Measurements from ENCODE around the gene TBK1. TPM values are rescaled to one million over a fixed set of nuclear protein-coding genes. Genes with fewer than 3 reads are reported as not detected.

The TBK1 gene
- polyA plus RNA-seq, 4 donors: 12.3 to 27.1 (median 22.9) TPM

- DNase-seq: peak in 1 of 2 donors; percentile 9
- Histone ChIP-seq H3K27me3 (ENCODE audit: control insufficient read depth in 3 of 3, insufficient read depth in 3 of 3, low read length in 3 of 3) (no peaks in the 10 kb centered on the region), H3K36me3 (ENCODE audit: control insufficient read depth in 3 of 3, insufficient read depth in 2 of 3, low read depth in 1 of 3, low read length in 3 of 3) (peaks cover 5 to 24% (median 17%) of the 10 kb centered on the region in 3 donors), H3K4me1 (ENCODE audit: control insufficient read depth in 3 of 3, insufficient read depth in 2 of 3, low read depth in 1 of 3, low read length in 2 of 3) (no peaks in the 10 kb centered on the region), H3K27ac (ENCODE audit: low read depth in 1 of 3, low read length in 2 of 3) (no peak overlapping the region), H3K4me3 (ENCODE audit: low read depth in 1 of 3, low read length in 3 of 3) (no peak overlapping the region), H3K9me3 (ENCODE audit: control insufficient read depth in 2 of 2, insufficient read depth in 1 of 2, low read depth in 1 of 2, low read length in 1 of 2) (no peaks in the 10 kb centered on the region)
- 65 to 81% (median 74%) methylated on average over 2 of the region's 2 CpGs for WGBS, 3 donors
- FAIRE-seq: no peak
Measured at GRCh38 chr12:64413884-64414283, 38.0 kb upstream of the TBK1 start.

GRCh38 chr12:64418209-64418608 is 33.7 kb upstream of the TBK1 start:
- no peaks in the 10 kb centered on the region for H3K9me3 ChIP-seq (ENCODE audit: control insufficient read depth in 2 of 2, insufficient read depth in 1 of 2, low read depth in 1 of 2, low read length in 1 of 2)
- no peak for FAIRE-seq
- H3K36me3 ChIP-seq (ENCODE audit: control insufficient read depth in 3 of 3, insufficient read depth in 2 of 3, low read depth in 1 of 3, low read length in 3 of 3): peaks cover 8 to 31% (median 12%) of the 10 kb centered on the region in 3 donors
- H3K27ac ChIP-seq (ENCODE audit: low read depth in 1 of 3, low read length in 2 of 3): no peak overlapping the region
- no peak overlapping the region for H3K4me3 ChIP-seq (ENCODE audit: low read depth in 1 of 3, low read length in 3 of 3)
- H3K27me3 ChIP-seq (ENCODE audit: control insufficient read depth in 3 of 3, insufficient read depth in 3 of 3, low read length in 3 of 3): no peaks in the 10 kb centered on the region
- no peaks in the 10 kb centered on the region for H3K4me1 ChIP-seq (ENCODE audit: control insufficient read depth in 3 of 3, insufficient read depth in 2 of 3, low read depth in 1 of 3, low read length in 2 of 3)
- DNase-seq: no peak

GRCh38 chr12:64419696-64420095 is 32.2 kb upstream of the TBK1 start:
- no peaks in the 10 kb centered on the region for H3K9me3 ChIP-seq (ENCODE audit: control insufficient read depth in 2 of 2, insufficient read depth in 1 of 2, low read depth in 1 of 2, low read length in 1 of 2)
- H3K4me3 ChIP-seq (ENCODE audit: low read depth in 1 of 3, low read length in 3 of 3): no peak overlapping the region
- 86 to 92% (median 88%) methylated on average over 3 of the region's 3 CpGs for WGBS, 3 donors
- H3K27ac ChIP-seq (ENCODE audit: low read depth in 1 of 3, low read length in 2 of 3): no peak overlapping the region
- H3K36me3 ChIP-seq (ENCODE audit: control insufficient read depth in 3 of 3, insufficient read depth in 2 of 3, low read depth in 1 of 3, low read length in 3 of 3): peaks cover 8 to 36% (median 14%) of the 10 kb centered on the region in 3 donors
- DNase-seq (no peak), FAIRE-seq (no peak)
- no peaks in the 10 kb centered on the region for H3K4me1 ChIP-seq (ENCODE audit: control insufficient read depth in 3 of 3, insufficient read depth in 2 of 3, low read depth in 1 of 3, low read length in 2 of 3)
- H3K27me3 ChIP-seq (ENCODE audit: control insufficient read depth in 3 of 3, insufficient read depth in 3 of 3, low read length in 3 of 3): no peaks in the 10 kb centered on the region

- WGBS, 3 donors: 13 to 30% (median 27%) methylated on average over 1 of the region's 1 CpG
- H3K36me3 ChIP-seq (ENCODE audit: control insufficient read depth in 3 of 3, insufficient read depth in 2 of 3, low read depth in 1 of 3, low read length in 3 of 3): peaks cover 19 to 34% (median 20%) of the 10 kb centered on the region in 3 donors
- H3K9me3 ChIP-seq (ENCODE audit: control insufficient read depth in 2 of 2, insufficient read depth in 1 of 2, low read depth in 1 of 2, low read length in 1 of 2): no peaks in the 10 kb centered on the region
- no peak overlapping the region for H3K27ac ChIP-seq (ENCODE audit: low read depth in 1 of 3, low read length in 2 of 3)
- no peak for FAIRE-seq
- no peak for DNase-seq
- H3K4me1 ChIP-seq (ENCODE audit: control insufficient read depth in 3 of 3, insufficient read depth in 2 of 3, low read depth in 1 of 3, low read length in 2 of 3): no peaks in the 10 kb centered on the region
- no peaks in the 10 kb centered on the region for H3K27me3 ChIP-seq (ENCODE audit: control insufficient read depth in 3 of 3, insufficient read depth in 3 of 3, low read length in 3 of 3)
- no peak overlapping the region for H3K4me3 ChIP-seq (ENCODE audit: low read depth in 1 of 3, low read length in 3 of 3)
Measured at GRCh38 chr12:64427988-64428387, 23.9 kb upstream of the TBK1 start.

GRCh38 chr12:64428956-64429355 is 23.0 kb upstream of the TBK1 start:
- Histone ChIP-seq H3K27me3 (ENCODE audit: control insufficient read depth in 3 of 3, insufficient read depth in 3 of 3, low read length in 3 of 3) (no peaks in the 10 kb centered on the region), H3K4me1 (ENCODE audit: control insufficient read depth in 3 of 3, insufficient read depth in 2 of 3, low read depth in 1 of 3, low read length in 2 of 3) (no peaks in the 10 kb centered on the region), H3K27ac (ENCODE audit: low read depth in 1 of 3, low read length in 2 of 3) (no peak overlapping the region), H3K4me3 (ENCODE audit: low read depth in 1 of 3, low read length in 3 of 3) (no peak overlapping the region), H3K36me3 (ENCODE audit: control insufficient read depth in 3 of 3, insufficient read depth in 2 of 3, low read depth in 1 of 3, low read length in 3 of 3) (peaks cover 22 to 31% (median 22%) of the 10 kb centered on the region in 3 donors), H3K9me3 (ENCODE audit: control insufficient read depth in 2 of 2, insufficient read depth in 1 of 2, low read depth in 1 of 2, low read length in 1 of 2) (no peaks in the 10 kb centered on the region)
- DNase-seq: no peak
- WGBS, 3 donors: 94 to 98% (median 96%) methylated on average over 4 of the region's 4 CpGs
- no peak for FAIRE-seq

- Histone ChIP-seq H3K4me3 (ENCODE audit: low read depth in 1 of 3, low read length in 3 of 3) (no peak overlapping the region), H3K27me3 (ENCODE audit: control insufficient read depth in 3 of 3, insufficient read depth in 3 of 3, low read length in 3 of 3) (no peaks in the 10 kb centered on the region), H3K4me1 (ENCODE audit: control insufficient read depth in 3 of 3, insufficient read depth in 2 of 3, low read depth in 1 of 3, low read length in 2 of 3) (no peaks in the 10 kb centered on the region), H3K27ac (ENCODE audit: low read depth in 1 of 3, low read length in 2 of 3) (no peak overlapping the region), H3K36me3 (ENCODE audit: control insufficient read depth in 3 of 3, insufficient read depth in 2 of 3, low read depth in 1 of 3, low read length in 3 of 3) (peaks cover 17 to 31% (median 21%) of the 10 kb centered on the region in 3 donors), H3K9me3 (ENCODE audit: control insufficient read depth in 2 of 2, insufficient read depth in 1 of 2, low read depth in 1 of 2, low read length in 1 of 2) (no peaks in the 10 kb centered on the region)
- no peak for DNase-seq
- 86 to 88% (median 87%) methylated on average over 2 of the region's 2 CpGs for WGBS, 3 donors
- no peak for FAIRE-seq
Measured at GRCh38 chr12:64430886-64431285, 21.0 kb upstream of the TBK1 start.

GRCh38 chr12:64431791-64432190 is 20.1 kb upstream of the TBK1 start:
- Histone ChIP-seq H3K9me3 (ENCODE audit: control insufficient read depth in 2 of 2, insufficient read depth in 1 of 2, low read depth in 1 of 2, low read length in 1 of 2) (no peaks in the 10 kb centered on the region), H3K36me3 (ENCODE audit: control insufficient read depth in 3 of 3, insufficient read depth in 2 of 3, low read depth in 1 of 3, low read length in 3 of 3) (peaks cover 15 to 36% (median 23%) of the 10 kb centered on the region in 3 donors)
- 91 to 94% (median 91%) methylated on average over 4 of the region's 4 CpGs for WGBS, 3 donors

GRCh38 chr12:64433915-64434314 is 18.0 kb upstream of the TBK1 start:
- no peak for DNase-seq
- no peak overlapping the region for H3K27ac ChIP-seq (ENCODE audit: low read depth in 1 of 3, low read length in 2 of 3)
- 92 to 96% (median 95%) methylated on average over 5 of the region's 5 CpGs for WGBS, 3 donors
- no peaks in the 10 kb centered on the region for H3K27me3 ChIP-seq (ENCODE audit: control insufficient read depth in 3 of 3, insufficient read depth in 3 of 3, low read length in 3 of 3)
- H3K9me3 ChIP-seq (ENCODE audit: control insufficient read depth in 2 of 2, insufficient read depth in 1 of 2, low read depth in 1 of 2, low read length in 1 of 2): no peaks in the 10 kb centered on the region
- no peak for FAIRE-seq
- no peak overlapping the region for H3K4me3 ChIP-seq (ENCODE audit: low read depth in 1 of 3, low read length in 3 of 3)
- no peaks in the 10 kb centered on the region for H3K4me1 ChIP-seq (ENCODE audit: control insufficient read depth in 3 of 3, insufficient read depth in 2 of 3, low read depth in 1 of 3, low read length in 2 of 3)
- H3K36me3 ChIP-seq (ENCODE audit: control insufficient read depth in 3 of 3, insufficient read depth in 2 of 3, low read depth in 1 of 3, low read length in 3 of 3): peaks cover 17 to 38% (median 22%) of the 10 kb centered on the region in 3 donors

More at GRCh38 chr12:64431791-64432190, 20.1 kb upstream of the TBK1 start:
- H3K27ac ChIP-seq (ENCODE audit: low read depth in 1 of 3, low read length in 2 of 3): no peak overlapping the region
- no peak for DNase-seq
- H3K27me3 ChIP-seq (ENCODE audit: control insufficient read depth in 3 of 3, insufficient read depth in 3 of 3, low read length in 3 of 3): no peaks in the 10 kb centered on the region
- FAIRE-seq: no peak
- H3K4me1 ChIP-seq (ENCODE audit: control insufficient read depth in 3 of 3, insufficient read depth in 2 of 3, low read depth in 1 of 3, low read length in 2 of 3): no peaks in the 10 kb centered on the region
- no peak overlapping the region for H3K4me3 ChIP-seq (ENCODE audit: low read depth in 1 of 3, low read length in 3 of 3)

GRCh38 chr12:64440100-64440499 is 11.8 kb upstream of the TBK1 start:
- WGBS, 3 donors: 96 to 97% (median 97%) methylated on average over 1 of the region's 1 CpG
- Histone ChIP-seq H3K36me3 (ENCODE audit: control insufficient read depth in 3 of 3, insufficient read depth in 2 of 3, low read depth in 1 of 3, low read length in 3 of 3) (peaks cover 10 to 34% (median 10%) of the 10 kb centered on the region in 3 donors), H3K27ac (ENCODE audit: low read depth in 1 of 3, low read length in 2 of 3) (no peak overlapping the region), H3K9me3 (ENCODE audit: control insufficient read depth in 2 of 2, insufficient read depth in 1 of 2, low read depth in 1 of 2, low read length in 1 of 2) (no peaks in the 10 kb centered on the region), H3K4me1 (ENCODE audit: control insufficient read depth in 3 of 3, insufficient read depth in 2 of 3, low read depth in 1 of 3, low read length in 2 of 3) (no peaks in the 10 kb centered on the region), H3K4me3 (ENCODE audit: low read depth in 1 of 3, low read length in 3 of 3) (no peak overlapping the region), H3K27me3 (ENCODE audit: control insufficient read depth in 3 of 3, insufficient read depth in 3 of 3, low read length in 3 of 3) (no peaks in the 10 kb centered on the region)
- FAIRE-seq (no peak), DNase-seq (no peak)

Measured in small intestine (tissue), 7 donors.